Upper lobe of right lung (tissue), 1 donor: ENCODE results near the gene ARHGAP24. TPM values are rescaled to one million over a fixed set of nuclear protein-coding genes. Genes with fewer than 3 reads are reported as not detected.
"Not testable (repeated sequence)": the region's sequence is repeated elsewhere in the genome, so short reads cannot be mapped to it uniquely, and the experiment has no call there.

Experiments used
- ATAC-seq: fragments of 200-7000 bp; cut with Tn5 transposase; one replicate; pipeline ENCODE4 v1.9.1; 2020; ENCODE audit warnings: mild to moderate bottlenecking, moderate library complexity
- DNase-seq: peaks from one replicate; pipeline ENCODE4 v3.0.0-alpha.2; 2020
- H3K27ac ChIP-seq: fragments of 200-600 bp; one replicate; pipeline ENCODE4 v1.8.0; 2022
- H3K27me3 ChIP-seq: fragments of 200-600 bp; one replicate; pipeline ENCODE4 v1.8.0; 2022; ENCODE audit warnings: mild to moderate bottlenecking
- H3K36me3 ChIP-seq: fragments of 200-600 bp; one replicate; pipeline ENCODE4 v1.8.0; 2022
- H3K4me1 ChIP-seq: fragments of 200-600 bp; one replicate; pipeline ENCODE4 v1.8.0; 2022
- H3K4me3 ChIP-seq: fragments of 200-600 bp; one replicate; pipeline ENCODE4 v1.8.0; 2022; ENCODE audit warnings: mild to moderate bottlenecking
- H3K9me3 ChIP-seq: fragments of 200-600 bp; one replicate; pipeline ENCODE4 v1.8.0; 2022
- intact Hi-C: fragments of 100-400 bp; cut with DNase I; formaldehyde crosslinking; loops from one replicate; pipeline ENCODE4 v1.11.0; 2022
- total RNA-seq: library from RNA; stranded (reverse); fragmentation: NEBNext Ultra II Directional; extraction: Animal tissue kit (Norgen Biotek cat#: 25700); gene quantifications from one replicate; pipeline ENCODE4 v1.2.1, GENCODE V29; 2021
- TF ChIP-seq, protein P1 (sequence below): fragments of 200-600 bp; IDR thresholded peaks from one replicate; pipeline ENCODE4 v1.8.0; 2022; ENCODE audit warnings: antibody characterized with exemption
- donor health status: DM: no; HTN: yes; CAD: no; lungs with severe emphysema.

ARHGAP24 gene
- total RNA-seq, 1 donor from 2014 or later, result 29.8 TPM

DNA sequence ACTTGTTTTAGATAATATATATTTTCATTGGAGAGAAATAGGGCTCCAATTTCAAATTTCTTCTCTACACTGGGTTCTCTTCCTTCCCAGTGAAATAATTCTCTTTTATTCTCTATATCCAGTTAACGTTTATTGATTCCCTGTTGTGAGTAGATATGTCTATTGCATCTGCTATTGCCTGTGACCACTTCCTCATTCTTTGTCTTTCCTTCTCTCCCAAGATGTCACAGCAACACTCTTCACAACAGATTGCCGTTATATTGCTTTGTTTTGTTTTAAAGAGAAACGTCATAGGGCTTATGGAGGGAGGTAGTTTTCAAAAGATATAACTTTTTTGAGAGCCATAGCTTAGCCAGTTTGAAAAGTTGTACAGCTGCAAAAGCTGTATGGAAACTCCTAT, 343.8 kb downstream of the ARHGAP24 start:
- TF ChIP-seq, protein P1, sequence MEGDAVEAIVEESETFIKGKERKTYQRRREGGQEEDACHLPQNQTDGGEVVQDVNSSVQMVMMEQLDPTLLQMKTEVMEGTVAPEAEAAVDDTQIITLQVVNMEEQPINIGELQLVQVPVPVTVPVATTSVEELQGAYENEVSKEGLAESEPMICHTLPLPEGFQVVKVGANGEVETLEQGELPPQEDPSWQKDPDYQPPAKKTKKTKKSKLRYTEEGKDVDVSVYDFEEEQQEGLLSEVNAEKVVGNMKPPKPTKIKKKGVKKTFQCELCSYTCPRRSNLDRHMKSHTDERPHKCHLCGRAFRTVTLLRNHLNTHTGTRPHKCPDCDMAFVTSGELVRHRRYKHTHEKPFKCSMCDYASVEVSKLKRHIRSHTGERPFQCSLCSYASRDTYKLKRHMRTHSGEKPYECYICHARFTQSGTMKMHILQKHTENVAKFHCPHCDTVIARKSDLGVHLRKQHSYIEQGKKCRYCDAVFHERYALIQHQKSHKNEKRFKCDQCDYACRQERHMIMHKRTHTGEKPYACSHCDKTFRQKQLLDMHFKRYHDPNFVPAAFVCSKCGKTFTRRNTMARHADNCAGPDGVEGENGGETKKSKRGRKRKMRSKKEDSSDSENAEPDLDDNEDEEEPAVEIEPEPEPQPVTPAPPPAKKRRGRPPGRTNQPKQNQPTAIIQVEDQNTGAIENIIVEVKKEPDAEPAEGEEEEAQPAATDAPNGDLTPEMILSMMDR, result no peak
- no peak for ATAC-seq
- no peak overlapping the region for H3K27ac ChIP-seq
- DNase-seq, result no peak
- H3K9me3 ChIP-seq, result no peaks in the 10 kb centered on the region
- H3K36me3 ChIP-seq, result no peaks in the 10 kb centered on the region
- no peaks in the 10 kb centered on the region for H3K4me1 ChIP-seq
- no peaks in the 10 kb centered on the region for H3K27me3 ChIP-seq
- no peak overlapping the region for H3K4me3 ChIP-seq
- intact Hi-C loops, result no loop called here

GRCh38 chr4:85820101-85820500, 345.2 kb downstream of the ARHGAP24 start:
- H3K4me3 ChIP-seq, intact Hi-C loops, DNase-seq, H3K9me3 ChIP-seq, ATAC-seq, H3K36me3 ChIP-seq, H3K4me1 ChIP-seq, H3K27me3 ChIP-seq, H3K27ac ChIP-seq: not testable (repeated sequence)

- no peak for ATAC-seq
- Histone ChIP-seq H3K36me3 (no peaks in the 10 kb centered on the region), H3K27ac (no peak overlapping the region), H3K4me3 (no peak overlapping the region), H3K27me3 (no peaks in the 10 kb centered on the region), H3K4me1 (peaks cover 10% of the 10 kb centered on the region), H3K9me3 (no peaks in the 10 kb centered on the region)
- no peak for DNase-seq
- TF ChIP-seq, protein P1, result no peak
- intact Hi-C loops, result no loop called here
These were observed 346.9 kb downstream of the ARHGAP24 start for GRCh38 chr4:85821688-85822455.

DNA sequence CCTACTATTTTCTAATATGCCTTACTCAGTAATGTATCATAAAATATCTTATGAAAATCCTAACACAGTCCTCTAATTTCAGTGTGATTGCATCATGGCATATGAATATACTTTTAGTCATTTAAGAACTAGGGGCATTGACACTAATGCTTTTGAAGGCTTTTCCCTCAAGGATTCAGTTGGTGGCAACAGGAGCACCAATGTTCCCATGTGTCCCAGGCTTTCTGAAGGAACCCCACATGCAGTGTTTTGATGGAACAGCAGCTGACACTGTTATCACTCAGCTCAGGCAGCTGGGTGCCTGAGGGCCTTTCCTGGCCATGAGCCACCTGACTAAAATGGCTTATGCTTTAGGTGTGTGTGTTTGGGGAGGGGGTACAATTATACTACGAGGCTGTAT, 348.3 kb downstream of the ARHGAP24 start:
- ATAC-seq, result no peak

DNA sequence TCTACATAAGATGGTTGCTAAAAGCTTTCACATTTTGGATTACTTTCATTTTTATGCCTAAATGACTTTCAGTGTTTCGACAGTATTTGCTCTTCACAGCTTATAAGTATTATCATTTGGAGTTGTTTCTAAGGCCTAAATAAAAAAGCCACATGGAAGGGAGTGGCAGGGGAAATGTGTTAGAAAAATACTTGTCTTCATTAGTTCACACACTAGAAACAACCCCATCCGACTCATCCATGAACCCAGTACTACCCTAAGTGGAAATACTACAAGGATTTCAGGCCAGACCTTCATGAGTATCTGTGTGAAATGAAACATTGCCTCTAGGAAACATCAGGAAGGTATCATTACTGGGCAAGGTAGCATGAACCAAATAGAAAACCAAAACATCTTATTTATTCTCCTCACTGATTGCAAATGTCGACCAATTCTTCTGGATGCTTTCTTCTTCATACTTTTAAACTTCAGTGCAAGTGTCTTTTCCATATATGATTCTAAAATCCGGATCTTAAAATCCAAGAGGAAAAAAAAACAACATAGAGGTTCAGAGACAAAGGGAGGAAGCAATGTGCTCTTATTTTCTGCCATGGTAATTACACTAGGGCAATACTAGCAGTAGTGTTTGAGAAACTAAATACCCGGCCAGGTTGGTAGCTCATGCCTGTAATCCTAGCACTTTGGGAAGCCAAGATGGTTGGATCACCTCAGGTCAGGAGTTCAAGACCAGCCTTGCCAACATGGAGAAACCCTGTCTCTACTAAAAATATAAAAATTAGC, 349.4 kb downstream of the ARHGAP24 start:
- Histone ChIP-seq H3K9me3 (no peaks in the 10 kb centered on the region), H3K27me3 (no peaks in the 10 kb centered on the region), H3K4me3 (no peak overlapping the region), H3K36me3 (no peaks in the 10 kb centered on the region), H3K4me1 (peaks cover 10% of the 10 kb centered on the region), H3K27ac (no peak overlapping the region)
- DNase-seq, result no peak
- TF ChIP-seq, protein P1, result no peak
- intact Hi-C loops, result no loop called here
- ATAC-seq, result no peak

More for the DNA sequence above, 348.3 kb downstream of the ARHGAP24 start:
- TF ChIP-seq, protein P1, result no peak
- Histone ChIP-seq H3K4me1 (peaks cover 10% of the 10 kb centered on the region), H3K27me3 (no peaks in the 10 kb centered on the region), H3K36me3 (no peaks in the 10 kb centered on the region), H3K27ac (no peak overlapping the region), H3K4me3 (no peak overlapping the region), H3K9me3 (no peaks in the 10 kb centered on the region)
- no peak for DNase-seq
- intact Hi-C loops, result no loop called here

- DNase-seq, result no peak
- no peak overlapping the region for H3K4me3 ChIP-seq
- TF ChIP-seq, protein P1, result peak; percentile 27
- H3K27ac ChIP-seq, result peak overlapping the region; percentile 59
- H3K4me1 ChIP-seq, result peaks cover 10% of the 10 kb centered on the region
- no peaks in the 10 kb centered on the region for H3K27me3 ChIP-seq
- H3K9me3 ChIP-seq, result no peaks in the 10 kb centered on the region
- intact Hi-C loops, result no loop called here
- no peaks in the 10 kb centered on the region for H3K36me3 ChIP-seq
- peak; percentile 83 for ATAC-seq
These were observed 351.2 kb downstream of the ARHGAP24 start for GRCh38 chr4:85826060-85826678.
